NCI-H524 (cell line): ENCODE results near the gene GPR142.
A peak's percentile ranks its signal among the peaks of the same experiment; 100 is the strongest.

Source experiments
- DNase-seq, 2 experiments: peaks; one replicate each; lab custom pipeline; 2025; lab: John Stamatoyannopoulos, UW

GPR142 gene

GRCh38 chr17:74344658-74345057, 22.6 kb upstream of the GPR142 start:
- no peak for DNase-seq

GRCh38 chr17:74345433-74346241, 21.7 kb upstream of the GPR142 start:
- DNase-seq: no peak

- no peak for DNase-seq
These were observed 19.7 kb upstream of the GPR142 start for GRCh38 chr17:74347646-74348045.

- DNase-seq: no peak
These were observed 18.2 kb upstream of the GPR142 start for GRCh38 chr17:74349120-74349519.

- DNase-seq: no peak
These were observed 16.8 kb upstream of the GPR142 start for GRCh38 chr17:74350486-74350885.

GRCh38 chr17:74351552-74352210, 15.6 kb upstream of the GPR142 start:
- no peak for DNase-seq

GRCh38 chr17:74353446-74354060, 13.8 kb upstream of the GPR142 start:
- DNase-seq: peak; percentile 97 to 99

GRCh38 chr17:74354123-74354522, 13.2 kb upstream of the GPR142 start:
- DNase-seq: peak in 1 of 2 experiments; percentile 81

- no peak for DNase-seq
These were observed 12.7 kb upstream of the GPR142 start for GRCh38 chr17:74354561-74354960.

GRCh38 chr17:74355065-74355464, 12.2 kb upstream of the GPR142 start:
- DNase-seq: no peak

GRCh38 chr17:74356646-74357465, 10.4 kb upstream of the GPR142 start:
- no peak for DNase-seq

GRCh38 chr17:74357466-74357809, 9.9 kb upstream of the GPR142 start:
- no peak for DNase-seq

- DNase-seq: no peak
These were observed 8.6 kb upstream of the GPR142 start for GRCh38 chr17:74358697-74359096.

- no peak for DNase-seq
These were observed 7.4 kb upstream of the GPR142 start for GRCh38 chr17:74359916-74360315.

- DNase-seq: no peak
These were observed 6.4 kb upstream of the GPR142 start for GRCh38 chr17:74360899-74361229.

- peak; percentile 99 to 100 for DNase-seq
These were observed 5.9 kb upstream of the GPR142 start, which contains the start of gene BTBD17 for GRCh38 chr17:74361230-74362068. BTBD17 (minus strand) TSS chr17:74361868; CDS start chr17:74361819, 49 bp downstream.

GRCh38 chr17:74362069-74362405, 5.3 kb upstream of the GPR142 start:
- DNase-seq: no peak

GRCh38 chr17:74362810-74363498, 4.4 kb upstream of the GPR142 start:
- peak in 1 of 2 experiments; percentile 61 for DNase-seq

- DNase-seq: peak; percentile 81 to 94
These were observed 1.2 kb downstream of the GPR142 start for GRCh38 chr17:74368341-74369081.

- DNase-seq: peak; percentile 65 to 73
These were observed 1.9 kb downstream of the GPR142 start for GRCh38 chr17:74369221-74369620.
